Limb (tissue), 2 donors: Measurements from ENCODE around the gene P4HB.
"Not testable (repeated sequence)": the region's sequence is repeated elsewhere in the genome, so short reads cannot be mapped to it uniquely, and the experiment has no call there.

Experiments used
- DNase-seq, 2 donors: peaks; one replicate each; pipeline ENCODE4 v3.0.0-alpha.2; 2016; ENCODE audit errors: extremely low spot score in 2 of 2

P4HB gene

GRCh38 chr17:81846743-81847689, 13.3 kb downstream of the P4HB start:
- DNase-seq: no peak

DNA sequence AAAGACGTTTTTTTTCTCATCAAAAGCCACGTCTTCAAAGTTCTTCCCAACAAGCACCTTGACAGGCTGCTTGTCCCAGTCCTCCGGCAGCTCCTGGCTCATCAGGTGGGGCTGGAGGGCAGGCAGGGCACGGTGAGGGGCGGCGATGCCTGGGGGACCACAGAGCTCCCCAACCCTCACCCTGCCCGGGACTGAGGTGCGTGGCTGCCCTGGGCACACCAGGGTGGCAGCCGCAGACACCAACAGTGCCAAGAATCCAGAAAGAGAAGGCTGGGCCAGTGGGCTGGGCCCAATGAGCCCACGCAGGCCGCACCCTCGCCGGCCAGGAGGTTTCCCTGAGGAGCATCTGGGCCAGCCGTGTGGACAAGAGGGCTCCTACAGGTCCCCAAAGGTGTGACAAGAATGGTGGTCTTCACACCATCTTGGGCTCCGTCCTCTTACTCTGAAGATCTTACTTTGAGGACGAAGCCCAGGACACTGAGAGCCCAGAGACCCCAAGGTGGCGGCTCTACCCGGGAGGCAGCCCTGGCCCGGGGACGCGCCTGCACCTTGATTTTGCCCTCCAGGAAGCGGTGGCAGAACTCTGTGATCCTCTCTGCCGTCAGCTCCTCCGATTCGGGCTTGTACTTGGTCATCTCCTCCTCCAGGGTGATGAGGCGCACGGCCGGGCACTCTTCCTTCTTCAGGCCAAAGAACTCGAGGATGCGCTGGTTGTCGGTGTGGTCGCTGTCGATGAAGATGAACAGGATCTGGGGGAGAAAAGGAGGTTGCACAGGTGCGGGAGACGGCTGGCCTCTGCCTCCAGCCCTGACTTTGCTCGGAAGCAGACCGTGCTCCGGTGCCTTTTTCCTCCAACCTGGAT, 14.2 kb downstream of the P4HB start:
- DNase-seq: no peak

DNA sequence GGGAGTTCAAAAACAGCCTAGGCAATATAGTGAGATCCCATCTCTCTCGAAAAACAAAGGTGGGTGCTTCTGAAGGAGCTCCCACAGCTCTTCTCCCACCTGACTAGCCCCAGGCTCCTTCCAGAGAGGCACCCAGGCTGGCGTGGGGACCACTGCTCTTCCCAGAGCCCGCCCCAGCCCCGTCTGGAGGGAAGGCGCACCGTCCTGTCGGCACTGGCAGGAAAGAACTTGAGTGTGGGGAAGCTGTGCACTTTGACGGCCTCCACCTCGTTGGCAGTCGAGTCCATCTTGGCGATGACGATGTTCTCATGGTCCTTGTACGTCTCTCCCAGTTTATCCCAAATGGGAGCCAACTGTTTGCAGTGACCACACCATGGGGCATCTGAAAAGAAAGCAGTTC, 15.0 kb downstream of the P4HB start:
- DNase-seq: no peak

- DNase-seq: no peak
Measured at GRCh38 chr17:81844887-81845286, 15.4 kb downstream of the P4HB start.

DNA sequence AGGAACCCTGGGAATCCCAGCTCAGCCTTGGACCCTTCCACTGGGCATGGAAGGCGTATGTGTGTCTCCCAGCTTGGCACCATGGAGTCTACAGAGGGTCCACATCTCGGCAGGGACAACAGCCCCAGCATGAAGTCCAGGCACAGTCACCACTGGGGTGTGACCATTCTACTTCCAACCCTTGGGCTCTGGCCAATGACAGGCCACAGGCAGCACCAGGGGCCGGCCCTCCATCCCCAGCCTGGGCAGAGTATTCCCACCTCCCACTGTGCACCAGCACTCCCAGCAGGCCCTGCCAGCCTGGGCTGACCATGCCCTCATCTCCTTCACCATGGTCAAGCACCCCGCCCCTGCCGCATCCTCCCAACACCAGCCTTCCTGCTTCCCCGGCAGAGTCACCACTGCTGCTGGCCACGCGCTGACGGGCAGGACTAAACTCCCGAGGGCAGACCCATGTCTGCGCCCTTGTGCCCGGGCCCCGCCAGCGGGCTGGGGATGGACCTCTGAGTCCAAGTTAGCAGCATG, 15.9 kb downstream of the P4HB start:
- no peak for DNase-seq

DNA sequence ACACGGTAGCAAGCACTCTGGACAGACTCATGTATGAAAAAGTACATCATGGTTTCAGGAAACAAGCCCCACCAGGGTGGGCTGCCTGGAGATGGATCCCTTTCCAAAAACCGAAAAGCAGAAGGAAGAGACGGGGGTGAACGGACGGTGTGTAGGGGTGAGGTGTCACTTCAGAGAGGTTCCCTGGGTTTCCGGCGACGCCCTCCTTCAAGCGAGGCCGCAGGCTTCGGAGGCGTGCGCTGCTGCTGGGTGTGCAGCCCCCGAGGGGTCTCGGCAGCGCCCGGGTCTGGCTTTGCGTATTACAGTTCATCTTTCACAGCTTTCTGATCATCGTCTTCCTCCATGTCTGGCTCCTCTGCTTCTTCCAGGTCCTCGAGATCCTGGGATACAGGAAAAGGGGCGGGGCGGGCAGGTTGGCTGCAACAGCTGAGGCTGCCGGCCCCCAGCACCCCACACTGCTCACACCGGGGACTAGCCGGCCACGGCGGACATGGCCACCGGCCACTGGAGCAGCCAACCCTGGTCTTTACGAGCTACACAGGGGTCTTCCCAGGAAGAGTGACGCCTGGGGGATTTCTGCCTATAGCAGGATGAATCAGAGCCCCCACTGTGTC, 16.5 kb downstream of the P4HB start:
- DNase-seq: no peak

DNA sequence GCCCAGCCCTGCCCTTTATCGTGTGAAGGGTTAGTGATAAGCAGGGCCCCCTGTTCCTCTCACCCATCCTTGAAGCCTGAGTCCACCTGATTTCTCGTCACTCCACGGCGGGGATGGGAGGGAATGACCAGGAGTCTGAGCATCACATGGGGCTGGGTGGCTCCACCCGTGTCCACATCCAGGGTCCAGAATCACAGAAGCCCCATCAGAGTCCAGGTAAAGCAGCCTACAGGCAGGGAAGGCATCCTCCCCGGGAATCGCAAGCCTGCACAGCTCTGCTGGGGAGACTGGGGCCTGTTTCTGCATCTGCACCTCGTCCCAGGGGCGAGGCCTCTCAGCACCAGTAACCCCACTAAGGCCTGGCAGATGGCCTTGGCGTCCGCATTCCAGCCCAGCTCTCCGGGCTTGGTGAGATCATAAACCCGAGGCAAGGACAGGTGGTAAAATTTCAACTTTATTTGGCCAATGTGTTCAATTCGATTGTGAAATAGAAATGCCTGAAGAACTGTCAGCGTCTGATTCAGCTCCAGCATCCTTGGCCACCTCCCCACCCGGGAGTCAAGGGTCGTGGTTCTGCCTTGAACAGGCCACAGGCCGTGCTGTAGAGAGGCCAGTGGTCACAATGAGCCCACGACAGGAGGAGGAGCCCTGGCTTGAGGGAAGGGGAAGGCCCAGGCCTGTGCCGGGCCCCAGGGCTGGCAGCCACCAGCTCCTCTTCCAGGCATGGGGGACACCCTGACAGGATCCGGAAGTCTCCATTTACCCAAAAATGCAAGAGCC, 17.4 kb downstream of the P4HB start:
- DNase-seq: no peak

GRCh38 chr17:81842378-81842724, 18.0 kb downstream of the P4HB start:
- no peak for DNase-seq

DNA sequence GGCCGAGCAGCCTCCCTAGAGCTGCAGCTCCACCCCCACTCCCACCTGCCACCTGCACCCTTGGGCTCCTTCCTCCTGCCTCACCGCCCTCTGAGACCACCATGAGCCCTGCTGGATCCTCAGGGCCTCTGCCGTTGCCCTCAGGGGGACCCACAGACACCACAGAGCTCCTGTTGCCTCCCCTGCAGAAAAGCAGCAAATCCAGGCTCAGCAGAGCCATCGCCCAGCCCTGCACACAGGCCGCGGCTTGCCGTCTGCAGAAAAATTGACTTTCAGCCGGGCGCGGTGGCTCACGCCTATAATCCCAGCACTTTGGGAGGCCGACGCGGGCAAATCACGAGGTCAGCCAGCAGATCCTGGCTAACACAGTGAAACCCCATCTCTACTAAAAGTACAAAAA, 18.5 kb downstream of the P4HB start:
- no peak for DNase-seq

GRCh38 chr17:81840826-81841778, 19.2 kb downstream of the P4HB start:
- DNase-seq: no peak

GRCh38 chr17:81840059-81840458, 20.3 kb downstream of the P4HB start:
- not testable (repeated sequence) for DNase-seq

- DNase-seq: no peak
Measured at GRCh38 chr17:81839301-81839700, 21.0 kb downstream of the P4HB start.

GRCh38 chr17:81838753-81839255, 21.5 kb downstream of the P4HB start:
- peak in 1 of 2 donors; percentile 27 for DNase-seq

- no peak for DNase-seq
Measured at GRCh38 chr17:81837641-81838040, 22.7 kb downstream of the P4HB start.

- no peak for DNase-seq
Measured at GRCh38 chr17:81834831-81835267, 25.5 kb downstream of the P4HB start, which contains the start of gene PPP1R27. Gene PPP1R27, minus strand, starts transcription at chr17:81835050. Its CDS starts 97 bp downstream, at chr17:81834953.

GRCh38 chr17:81833921-81834830, 26.2 kb downstream of the P4HB start:
- no peak for DNase-seq

- DNase-seq: peak; percentile 91 to 97
Measured at GRCh38 chr17:81833160-81833920, 27.0 kb downstream of the P4HB start, which contains the start of gene MCRIP1. Gene MCRIP1, minus strand, starts transcription at chr17:81833291. Its CDS starts 8,785 bp downstream, at chr17:81824506.
